OCI-LY7 (cell line): ENCODE results near the gene DTD2. TPM values are rescaled to one million over a fixed set of nuclear protein-coding genes. Genes with fewer than 3 reads are reported as not detected.

Experiments
- BruUV-seq: library from RNA; stranded (reverse); fragments of 400-500 nt; replicated peaks from 2 replicates; lab custom pipeline; 2021; lab: Mats Ljungman, UMichigan
- CTCF ChIA-PET: fragments of 300-600 bp; sonication (Branson Sonifier 250); formaldehyde crosslinking; loops from one replicate; lab custom pipeline; 2022; ENCODE audit warnings: antibody characterized with exemption; ENCODE audit not compliant: unreplicated experiment; lab: Charles Lee
- POLR2A ChIA-PET: fragments of 300-600 bp; sonication (Branson Sonifier 250); formaldehyde crosslinking; loops from one replicate; lab custom pipeline; 2022; ENCODE audit warnings: antibody characterized with exemption; lab: Charles Lee
- DNase-seq: peaks from one replicate; pipeline ENCODE4 v3.0.0-alpha.2; 2015; ENCODE audit warnings: low spot score
- H2AFZ ChIP-seq: fragments of 200-600 bp; sonication (generic), shearing (Covaris generic); 2 replicates; pipeline ENCODE4 v1.6.1; 2014; ENCODE audit warnings: mild to moderate bottlenecking, antibody characterized with exemption, low read length, moderate library complexity
- H3K27ac ChIP-seq: fragments of 200-600 bp; sonication (generic); 2 replicates; pipeline ENCODE4 v1.5.1; 2014; ENCODE audit warnings: mixed run types, low read depth, mild to moderate bottlenecking, moderate library complexity, low read length, inconsistent platforms; ENCODE audit not compliant: poor library complexity, severe bottlenecking
- H3K36me3 ChIP-seq: fragments of 200-600 bp; sonication (generic); 2 replicates; pipeline ENCODE4 v1.6.1; 2014; ENCODE audit warnings: mild to moderate bottlenecking, antibody characterized with exemption, low read length, moderate library complexity, mixed read lengths; ENCODE audit not compliant: insufficient read depth
- H3K4me1 ChIP-seq: fragments of 200-600 bp; sonication (generic); 2 replicates; pipeline ENCODE4 v1.5.1; 2014; ENCODE audit warnings: mild to moderate bottlenecking, low read length; ENCODE audit not compliant: insufficient read depth, poor library complexity, severe bottlenecking
- H3K4me2 ChIP-seq: fragments of 200-600 bp; sonication (generic); 2 replicates; pipeline ENCODE4 v1.6.1; 2014; ENCODE audit warnings: mild to moderate bottlenecking, low read length
- H3K4me3 ChIP-seq: fragments of 200-600 bp; sonication (generic); 2 replicates; pipeline ENCODE4 v1.5.1; 2014; ENCODE audit warnings: mild to moderate bottlenecking, low read depth, low read length; ENCODE audit not compliant: poor library complexity, severe bottlenecking
- H3K79me2 ChIP-seq: fragments of 200-600 bp; sonication (generic); 2 replicates; pipeline ENCODE4 v1.6.1; 2016; ENCODE audit warnings: low read depth, mild to moderate bottlenecking, low read length, moderate library complexity, mixed read lengths; ENCODE audit not compliant: insufficient read depth
- H3K9me2 ChIP-seq: fragments of 200-600 bp; sonication (generic); 2 replicates; pipeline ENCODE4 v1.6.1; 2016; ENCODE audit warnings: mild to moderate bottlenecking, low read length, mixed read lengths; ENCODE audit not compliant: insufficient read depth
- H3K9me3 ChIP-seq: fragments of 200-600 bp; sonication (generic); 2 replicates; pipeline ENCODE4 v1.6.1; 2014; ENCODE audit warnings: mild to moderate bottlenecking, mixed run types, low read length, mixed read lengths
- H4K20me1 ChIP-seq: fragments of 200-600 bp; sonication (generic); 2 replicates; pipeline ENCODE4 v1.6.1; 2014; ENCODE audit warnings: mild to moderate bottlenecking, antibody characterized with exemption, low read length, moderate library complexity, mixed read lengths; ENCODE audit not compliant: insufficient read depth
- EZH2phosphoT487 ChIP-seq: fragments of 200-600 bp; sonication (generic); IDR thresholded peaks from 2 replicates; pipeline ENCODE4 v1.6.1; 2018; ENCODE audit warnings: low read depth, borderline replicate concordance, mild to moderate bottlenecking, mixed run types, antibody characterized with exemption, low read length, moderate library complexity, mixed read lengths
- intact Hi-C: fragments of 100-400 bp; cut with micrococcal nuclease; formaldehyde crosslinking; loops from one replicate; pipeline ENCODE4 v1.10.0; 2022; ENCODE audit not compliant: unreplicated experiment
- total RNA-seq, 2 experiments: library from RNA; depleted of rRNA in 1 of 2; stranded (reverse); fragments of >200 nt in 1 of 2; shearing (Covaris generic) in 1 of 2; gene quantifications; 2 replicates each; pipeline ENCODE4 v1.2.3, GENCODE V29; 2014 to 2022
- TF ChIP-seq, protein P1 (sequence below): fragments of 200-600 bp; sonication (generic); conservative IDR thresholded peaks from 2 replicates; pipeline ENCODE4 v1.5.1; 2014; ENCODE audit warnings: mild to moderate bottlenecking, antibody characterized with exemption, low read length, moderate library complexity, mixed read lengths

The DTD2 gene
- total RNA-seq, 2 experiments from 2014 or later, result 29.2 to 48.9 TPM

DNA sequence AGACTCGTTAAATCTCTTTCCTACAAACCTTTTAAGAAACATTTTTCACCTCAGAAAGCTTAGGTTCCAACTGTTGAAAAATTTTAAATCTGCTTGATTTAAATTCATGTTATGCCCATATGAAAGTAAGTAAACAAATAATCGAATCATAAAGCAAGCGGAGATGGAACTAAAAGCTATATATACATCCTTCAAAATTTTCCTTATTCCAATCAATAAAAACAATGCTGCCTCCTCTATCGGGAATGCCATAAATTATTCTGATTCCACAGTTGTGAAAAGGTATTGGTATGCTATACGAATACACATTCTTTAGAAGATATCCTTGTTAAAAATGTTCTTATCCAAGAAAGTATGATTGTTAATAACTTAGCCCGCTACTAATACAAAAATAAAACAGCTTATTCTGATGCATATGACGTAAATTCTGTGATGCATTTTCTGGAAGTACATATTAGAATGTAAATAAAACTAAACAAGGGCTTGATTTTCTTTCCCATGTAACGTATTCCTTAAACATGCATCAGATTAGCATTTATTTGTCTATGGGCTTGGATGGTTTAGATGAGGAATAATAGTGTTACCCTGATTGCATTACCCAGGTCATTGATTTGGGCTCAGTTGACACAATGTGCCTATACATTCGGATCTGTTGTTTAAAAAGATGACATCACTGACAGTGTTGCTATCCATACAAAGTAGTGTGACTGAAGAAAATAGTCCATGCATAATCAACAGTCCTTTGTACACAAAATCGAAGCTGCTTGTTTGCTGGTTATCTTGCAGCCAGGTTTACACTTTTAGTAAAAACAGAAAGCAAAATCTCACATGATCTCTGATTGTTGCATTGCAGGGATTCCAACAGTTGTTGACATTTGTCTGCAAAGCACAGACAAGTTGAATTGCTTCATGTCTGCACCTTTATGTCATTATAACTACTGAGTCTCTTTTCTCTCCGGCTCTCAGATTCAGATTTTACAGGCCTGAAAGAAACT, 656 bp upstream of the DTD2 start:
- H3K9me2 ChIP-seq, result no peaks in the 10 kb centered on the region
- H3K4me1 ChIP-seq, result peaks cover 17% of the 10 kb centered on the region
- peaks cover 19% of the 10 kb centered on the region; the same call in 1 of the 2 replicates for H3K79me2 ChIP-seq
- H3K4me3 ChIP-seq, result peak overlapping the region; percentile 81
- ChIA-PET POLR2A (interaction anchor here (0.6 to 3.2 kb wide), 22 partner anchors 9 to 542 kb away, joined by 3 to 19 read pairs (median 4); partner anchors contain the start of genes GPR33 and HEATR5A), CTCF (interaction anchor here (1.3 kb wide), 1 partner anchor 37 kb away, joined by 5 read pairs; the partner anchor contains the start of gene HEATR5A)
- H4K20me1 ChIP-seq, result no peaks in the 10 kb centered on the region
- no TSS peak for BruUV-seq
- peaks cover 4% of the 10 kb centered on the region; the same call in 1 of the 2 replicates for H3K36me3 ChIP-seq
- DNase-seq, result no peak
- no peak overlapping the region for H3K27ac ChIP-seq
- peak overlapping the region; percentile 90 for H2AFZ ChIP-seq
- intact Hi-C loops, result loop anchor here (1.0 to 5.0 kb wide), 4 partner anchors 38 to 744 kb away; partner anchors contain the start of genes HEATR5A, NUBPL, RNU6-7 and RNU6-8
- peak overlapping the region; percentile 83 for H3K4me2 ChIP-seq
- TF ChIP-seq, protein P1, sequence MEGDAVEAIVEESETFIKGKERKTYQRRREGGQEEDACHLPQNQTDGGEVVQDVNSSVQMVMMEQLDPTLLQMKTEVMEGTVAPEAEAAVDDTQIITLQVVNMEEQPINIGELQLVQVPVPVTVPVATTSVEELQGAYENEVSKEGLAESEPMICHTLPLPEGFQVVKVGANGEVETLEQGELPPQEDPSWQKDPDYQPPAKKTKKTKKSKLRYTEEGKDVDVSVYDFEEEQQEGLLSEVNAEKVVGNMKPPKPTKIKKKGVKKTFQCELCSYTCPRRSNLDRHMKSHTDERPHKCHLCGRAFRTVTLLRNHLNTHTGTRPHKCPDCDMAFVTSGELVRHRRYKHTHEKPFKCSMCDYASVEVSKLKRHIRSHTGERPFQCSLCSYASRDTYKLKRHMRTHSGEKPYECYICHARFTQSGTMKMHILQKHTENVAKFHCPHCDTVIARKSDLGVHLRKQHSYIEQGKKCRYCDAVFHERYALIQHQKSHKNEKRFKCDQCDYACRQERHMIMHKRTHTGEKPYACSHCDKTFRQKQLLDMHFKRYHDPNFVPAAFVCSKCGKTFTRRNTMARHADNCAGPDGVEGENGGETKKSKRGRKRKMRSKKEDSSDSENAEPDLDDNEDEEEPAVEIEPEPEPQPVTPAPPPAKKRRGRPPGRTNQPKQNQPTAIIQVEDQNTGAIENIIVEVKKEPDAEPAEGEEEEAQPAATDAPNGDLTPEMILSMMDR, result 0 out of 2 replicates have a peak, but pooled peaks have one; percentile 5
- TF ChIP-seq EZH2phosphoT487, result no peak
- H3K9me3 ChIP-seq, result no peaks in the 10 kb centered on the region

DNA sequence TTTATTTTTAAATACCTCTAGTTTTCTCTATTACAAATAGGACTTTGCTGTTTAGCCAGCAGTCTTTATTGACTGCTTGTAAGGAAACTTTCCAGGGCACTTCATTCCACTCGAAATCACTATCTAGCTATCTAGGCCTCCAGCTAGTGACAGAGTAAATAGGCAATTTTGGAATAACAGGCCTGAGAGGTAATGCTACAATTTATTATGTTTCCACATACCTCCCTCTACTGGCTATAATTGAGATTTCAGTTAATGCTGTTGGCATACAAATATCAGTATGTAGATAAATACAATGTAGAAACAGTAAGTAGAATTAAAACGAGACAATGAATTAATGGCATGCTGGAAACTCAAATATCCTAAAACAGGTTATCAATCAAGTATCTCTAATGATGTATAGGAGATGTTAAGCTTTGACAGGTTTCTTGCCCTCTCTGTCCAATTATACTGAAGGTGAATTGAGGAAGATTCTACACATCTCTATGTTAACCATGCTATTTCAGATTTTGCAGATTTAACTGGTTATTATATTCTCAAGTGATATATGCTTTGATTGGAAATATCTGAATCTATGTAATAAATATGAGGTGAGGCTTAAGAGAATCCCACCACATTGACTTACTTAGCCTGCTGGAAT, 7.2 kb downstream of the DTD2 start:
- intact Hi-C loops, result no loop called here
- BruUV-seq, result no TSS peak
- POLR2A ChIA-PET, result interaction anchor here (1.5 kb wide), 1 partner anchor 8 kb away, joined by 4 read pairs; no protein-coding TSS in a partner anchor

More for the DNA sequence above, 7.2 kb downstream of the DTD2 start:
- no peak overlapping the region for H3K4me2 ChIP-seq
- no peaks in the 10 kb centered on the region for H3K4me1 ChIP-seq
- no peaks in the 10 kb centered on the region for H3K9me2 ChIP-seq
- no peak overlapping the region for H2AFZ ChIP-seq
- TF ChIP-seq EZH2phosphoT487, result no peak
- TF ChIP-seq, protein P1, result peak; percentile 81
- CTCF ChIA-PET, result no interaction called here
- peak; percentile 50 for DNase-seq
- no peak overlapping the region for H3K27ac ChIP-seq
- peaks cover 72% of the 10 kb centered on the region for H3K36me3 ChIP-seq
- no peaks in the 10 kb centered on the region; the same call in none of the 2 replicates for H4K20me1 ChIP-seq
- H3K9me3 ChIP-seq, result no peaks in the 10 kb centered on the region
- H3K79me2 ChIP-seq, result 0 out of 2 replicates have a peak, but pooled peaks cover 4% of the 10 kb centered on the region
- H3K4me3 ChIP-seq, result no peak overlapping the region
